HTR-8/SVneo (cell line): ENCODE measurements around the gene JCHAIN.
"Not testable (repeated sequence)": the region's sequence is repeated elsewhere in the genome, so short reads cannot be mapped to it uniquely, and the experiment has no call there.

Experiments
- DNase-seq: peaks from one replicate; pipeline ENCODE4 v3.0.0; 2011; ENCODE audit warnings: low spot score, mixed read lengths; ENCODE audit not compliant: insufficient read length
- FAIRE-seq: peaks from 2 replicates; lab custom pipeline; 2011; peaks lifted over from hg19 to GRCh38; lab: Jason Lieb, UNC

Gene JCHAIN

DNA sequence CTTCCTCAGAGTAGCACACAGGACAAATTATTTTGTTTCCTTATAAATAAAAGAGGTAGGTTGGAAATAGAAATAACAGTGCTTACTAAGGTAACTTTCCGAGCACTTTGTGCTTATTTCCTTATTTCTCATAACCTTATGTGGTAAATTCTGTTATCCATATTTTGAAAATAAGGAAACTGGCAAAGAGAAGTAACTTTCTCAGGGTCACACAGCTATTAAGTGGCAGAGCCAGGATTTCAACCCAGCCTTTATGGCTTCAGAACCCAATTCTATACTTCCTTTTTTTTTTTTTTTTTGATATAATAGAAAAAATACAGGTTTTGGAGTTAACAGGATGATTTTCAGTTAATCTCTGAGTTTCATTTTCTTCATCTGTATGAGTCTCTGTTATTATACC is 25.4 kb upstream of the JCHAIN start:
- FAIRE-seq, result no peak
- no peak for DNase-seq

GRCh38 chr4:70688795-70689231 is 22.5 kb upstream of the JCHAIN start:
- FAIRE-seq (no peak), DNase-seq (no peak)

DNA sequence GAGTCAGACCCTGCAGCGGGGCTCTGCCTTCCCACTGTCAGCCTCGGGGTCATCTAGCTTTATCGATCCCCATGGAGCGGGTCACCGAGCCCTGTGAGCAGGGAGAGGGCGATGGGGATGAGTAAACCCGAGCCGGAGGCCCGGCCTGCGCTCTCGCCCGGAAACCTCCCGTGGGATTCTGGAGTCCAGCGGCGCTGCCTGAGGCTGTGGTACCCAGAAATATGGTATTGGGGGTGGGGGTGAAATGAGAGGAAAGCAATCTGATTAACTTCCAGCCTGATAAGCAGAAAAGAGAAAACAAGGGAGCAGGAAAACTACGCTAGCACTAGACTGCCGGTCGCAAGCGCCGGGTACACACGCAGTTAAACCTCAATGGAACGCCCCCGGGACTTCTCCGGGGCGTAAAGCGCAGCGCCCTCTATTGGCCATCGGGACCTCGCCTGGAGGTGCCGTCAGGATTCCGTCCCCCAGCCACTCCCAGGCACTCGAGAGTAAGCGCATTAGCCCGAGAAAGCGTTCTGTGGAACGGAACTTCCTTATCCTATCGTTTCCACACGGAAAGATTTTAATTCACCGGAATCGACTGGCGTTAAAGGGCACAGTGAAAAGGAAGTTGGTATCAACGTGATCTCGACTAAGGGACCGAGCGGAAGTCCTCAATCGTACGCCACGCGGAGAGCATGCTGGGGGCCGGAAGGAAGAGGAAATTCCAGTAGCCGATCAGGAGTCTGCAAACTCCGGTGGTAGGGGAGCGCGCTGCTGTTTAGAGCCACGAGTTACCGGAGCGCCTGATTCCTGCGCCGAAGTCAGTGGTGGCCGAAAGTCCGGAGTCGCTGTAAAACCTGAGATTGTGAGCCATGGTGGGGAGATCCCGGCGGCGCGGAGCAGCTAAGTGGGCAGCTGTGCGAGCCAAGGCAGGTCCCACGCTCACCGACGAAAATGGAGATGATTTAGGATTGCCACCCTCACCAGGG is 21.8 kb upstream of the JCHAIN start, which contains the start of gene UTP3:
Gene UTP3, plus strand, starts transcription at position 712 of the 974 bp plus-strand sequence. Its CDS starts 146 bp downstream, at position 858.
- FAIRE-seq (peak; percentile 44), DNase-seq (peak; percentile 71)

DNA sequence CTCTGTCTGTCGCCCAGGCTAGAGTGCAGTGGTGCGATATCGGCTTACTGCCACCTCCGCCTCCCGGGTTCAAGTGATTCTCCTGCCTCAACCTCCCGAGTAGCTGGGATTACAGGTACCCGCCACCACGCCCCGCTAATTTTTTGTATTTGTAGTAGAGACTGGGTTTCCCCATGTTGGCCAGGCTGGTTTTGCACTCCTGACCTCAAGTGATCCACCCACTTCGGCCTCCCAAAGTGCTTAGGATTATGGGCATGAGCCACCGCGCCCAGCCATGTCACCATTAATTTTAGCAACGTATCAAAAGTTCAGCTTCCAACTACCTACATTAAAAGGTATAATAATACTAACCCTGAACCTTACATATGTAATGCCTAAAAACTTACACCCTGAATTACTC is 21.1 kb upstream of the JCHAIN start:
- DNase-seq (no peak), FAIRE-seq (no peak)

DNA sequence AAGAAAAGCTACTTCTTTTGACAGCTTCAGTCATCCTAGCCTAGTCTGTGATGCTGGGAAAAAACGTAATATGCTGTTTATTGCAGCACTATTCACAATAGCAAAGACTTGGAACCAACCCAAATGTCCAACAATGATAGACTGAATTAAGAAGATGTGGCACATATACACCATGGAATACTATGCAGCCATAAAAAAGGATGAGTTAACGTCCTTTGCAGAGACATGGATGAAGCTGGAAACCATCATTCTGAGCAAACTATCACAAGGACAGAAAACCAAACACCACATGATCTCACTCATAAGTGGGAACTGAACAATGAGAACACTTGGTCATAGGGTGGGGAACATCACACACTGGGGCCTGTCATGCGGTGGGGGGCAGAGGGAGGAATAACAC is 15.8 kb upstream of the JCHAIN start:
- DNase-seq, FAIRE-seq: not testable (repeated sequence)

GRCh38 chr4:70681704-70682103 is 15.4 kb upstream of the JCHAIN start:
- DNase-seq, result no peak
- no peak for FAIRE-seq

GRCh38 chr4:70680934-70681333 is 14.6 kb upstream of the JCHAIN start:
- DNase-seq, result no peak
- no peak for FAIRE-seq

GRCh38 chr4:70678383-70678999 is 12.2 kb upstream of the JCHAIN start:
- FAIRE-seq (no peak), DNase-seq (no peak)

DNA sequence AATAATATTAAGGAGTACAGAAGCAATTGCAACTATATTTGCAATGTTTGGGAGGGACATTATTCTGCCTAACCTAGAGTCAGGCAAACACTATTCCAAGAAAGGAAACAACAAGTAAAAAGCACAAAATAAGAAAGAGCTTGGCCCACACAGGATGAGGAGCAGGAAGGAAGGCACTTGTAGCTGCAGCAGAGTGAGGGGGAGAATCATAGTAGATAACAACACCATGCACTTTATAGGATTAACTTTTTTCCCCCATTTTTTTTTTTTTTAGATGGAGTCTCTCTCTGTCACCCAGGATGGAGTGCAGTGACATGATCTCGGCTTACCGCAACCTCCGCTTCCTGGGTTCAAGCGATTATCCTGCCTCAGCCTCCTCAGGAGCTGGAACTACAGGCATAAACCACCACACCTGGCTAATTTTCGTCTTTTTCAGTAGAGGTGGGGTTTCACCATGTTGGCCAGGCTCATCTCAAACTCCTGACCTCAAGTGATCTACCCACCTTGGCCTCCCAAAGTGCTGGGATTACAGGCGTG is 10.3 kb upstream of the JCHAIN start:
- no peak for FAIRE-seq
- DNase-seq, result no peak

DNA sequence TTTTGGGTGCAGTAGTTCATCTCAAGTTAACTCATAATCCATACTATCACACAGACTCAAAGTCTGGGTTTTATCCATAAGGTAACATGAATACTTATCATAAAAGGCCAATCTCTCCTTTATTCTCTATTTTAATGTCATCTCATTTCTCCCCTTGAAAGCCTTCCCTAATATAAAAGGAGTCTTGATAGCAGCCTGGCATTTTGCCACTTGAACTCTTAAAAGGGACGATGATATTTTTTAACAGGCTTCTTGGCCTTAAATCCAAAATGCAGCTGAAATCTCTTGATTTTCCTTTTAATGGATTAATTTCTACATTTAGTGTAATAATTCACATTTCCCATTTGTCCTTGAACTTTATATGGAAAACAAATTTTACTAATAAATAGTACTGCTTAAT is 8.4 kb upstream of the JCHAIN start:
- DNase-seq (no peak), FAIRE-seq (no peak)

DNA sequence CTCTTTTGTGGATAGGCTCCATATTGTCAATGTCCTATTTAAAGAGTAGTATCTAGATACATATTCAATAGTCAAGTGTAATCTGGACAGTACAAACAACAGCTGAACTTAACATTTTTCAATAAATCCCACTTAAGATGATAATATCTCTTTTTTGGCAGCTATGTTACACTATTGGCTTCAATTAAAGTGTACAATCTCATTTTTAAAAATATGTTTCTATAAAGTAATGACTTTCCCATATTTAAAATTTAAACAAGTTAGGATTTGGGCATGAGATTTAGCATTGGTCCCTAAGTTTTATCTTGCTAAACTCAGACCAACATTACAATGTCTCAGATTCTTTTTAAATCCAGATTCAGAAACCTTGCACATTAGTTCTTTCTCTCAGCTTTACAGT is 7.9 kb upstream of the JCHAIN start:
- no peak for FAIRE-seq
- no peak for DNase-seq

GRCh38 chr4:70671091-70671490 is 4.8 kb upstream of the JCHAIN start:
- DNase-seq (no peak), FAIRE-seq (no peak)

- no peak for FAIRE-seq
- no peak for DNase-seq
These were observed 4.2 kb upstream of the JCHAIN start for GRCh38 chr4:70670332-70671014.

DNA sequence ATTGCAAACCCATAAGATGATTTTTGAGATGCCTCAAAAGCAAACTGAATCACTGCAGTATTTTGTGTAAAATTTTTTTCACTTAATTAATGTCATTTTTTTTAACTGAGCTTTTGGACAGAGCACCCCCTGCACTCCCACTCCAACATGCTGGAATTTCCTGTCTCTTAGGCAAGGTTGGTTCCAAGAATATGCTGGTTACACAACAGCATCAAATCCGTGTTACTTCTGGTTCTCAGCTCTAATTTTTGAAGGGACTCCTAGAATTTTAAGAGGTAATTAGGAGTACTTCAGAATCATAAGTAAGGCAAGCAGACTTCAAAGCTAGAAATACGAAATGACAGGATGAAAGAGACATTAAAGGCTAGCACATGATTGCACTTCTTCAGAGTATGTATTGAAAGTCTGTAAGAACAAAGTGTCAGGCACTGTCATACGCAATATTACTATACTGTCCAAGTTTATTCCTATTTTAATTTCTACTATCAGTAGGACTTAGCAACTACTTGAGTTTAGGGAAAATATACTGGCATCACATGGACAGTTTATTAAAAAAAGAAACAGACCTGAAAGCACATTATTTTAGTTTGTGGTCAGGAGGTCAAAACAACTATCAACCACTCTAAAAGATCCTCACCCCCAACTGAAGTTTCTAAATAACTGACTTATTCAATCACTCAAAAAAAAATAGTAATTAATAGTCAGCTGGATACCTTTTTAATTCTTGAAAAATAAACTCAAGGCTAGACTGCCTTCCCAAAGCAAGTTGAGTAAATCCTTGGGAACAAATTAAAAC is 1.6 kb upstream of the JCHAIN start:
- FAIRE-seq (no peak), DNase-seq (no peak)

GRCh38 chr4:70661309-70661922 is 4.9 kb downstream of the JCHAIN start:
- DNase-seq, FAIRE-seq: not testable (repeated sequence)

DNA sequence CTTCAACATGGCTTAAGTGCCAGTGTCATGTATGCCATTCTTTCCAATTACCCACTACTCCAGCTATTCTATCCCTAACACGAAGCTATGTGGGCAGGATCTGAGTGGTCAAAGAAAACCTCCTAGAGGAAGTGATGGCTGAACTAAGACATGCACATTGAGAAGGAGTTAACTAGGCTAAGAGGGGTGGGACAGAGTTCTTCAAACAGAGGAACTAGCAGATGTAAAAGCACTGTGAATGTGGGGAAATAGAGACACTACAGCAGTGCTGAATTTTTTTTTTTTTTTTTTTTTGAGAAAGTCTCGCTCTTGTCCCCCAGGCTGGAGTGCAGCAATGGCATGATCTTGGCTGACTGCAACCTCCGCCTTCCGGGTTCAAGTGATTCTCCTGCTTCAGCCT is 6.2 kb downstream of the JCHAIN start:
- no peak for DNase-seq
- no peak for FAIRE-seq

GRCh38 chr4:70658418-70658817 is 7.9 kb downstream of the JCHAIN start:
- DNase-seq (no peak), FAIRE-seq (no peak)

- FAIRE-seq (no peak), DNase-seq (no peak)
These were observed 9.0 kb downstream of the JCHAIN start for GRCh38 chr4:70657326-70657725.

GRCh38 chr4:70654605-70655011 is 11.7 kb downstream of the JCHAIN start:
- FAIRE-seq (no peak), DNase-seq (no peak)
